Lower leg skin (tissue), 3 donors: Measurements from ENCODE around the gene PSMD5.

Experiments used
- CTCF ChIP-seq, 3 donors: fragments of 450-650 bp; IDR thresholded peaks; one replicate each; pipeline ENCODE4 v1.5.1; 2016; ENCODE audit warnings: antibody characterized with exemption in 3 of 3, mild to moderate bottlenecking in 3 of 3, moderate library complexity in 2 of 3
- POLR2A ChIP-seq, 2 donors: fragments of 450-650 bp; IDR thresholded peaks; one replicate each; pipeline ENCODE4 v1.6.1; 2016 to 2017; ENCODE audit warnings: antibody characterized with exemption in 2 of 2, mild to moderate bottlenecking in 1 of 2, moderate library complexity in 1 of 2

GRCh38 chr9:120832807-120833206, 9.9 kb downstream of the PSMD5 start:
- TF ChIP-seq POLR2A (IDR thresholded peaks at IDR 0.05) (no peak), CTCF (IDR thresholded peaks at IDR 0.05) (no peak)
